ENCODE data around the gene ALX1.

DNA sequence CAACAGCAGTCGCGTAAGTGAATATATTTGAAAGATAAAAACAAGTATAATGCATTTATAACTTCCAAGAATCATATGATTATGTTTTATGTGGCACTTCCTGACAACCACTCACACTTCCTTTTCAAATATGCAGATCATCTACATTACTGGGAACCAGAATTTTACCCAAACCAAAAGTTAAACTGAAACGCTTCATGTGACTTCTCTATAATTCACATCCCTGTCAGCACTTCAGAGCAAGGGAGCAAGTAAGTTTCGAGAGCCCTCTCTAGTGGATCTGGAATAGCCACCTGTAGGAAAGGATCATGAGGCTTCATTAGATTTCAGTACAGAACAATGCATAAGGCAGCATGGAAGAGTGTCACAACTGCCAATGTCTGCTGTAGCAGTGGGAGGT, 13.7 kb upstream of the ALX1 start:
- TF ChIP-seq, protein P1, sequence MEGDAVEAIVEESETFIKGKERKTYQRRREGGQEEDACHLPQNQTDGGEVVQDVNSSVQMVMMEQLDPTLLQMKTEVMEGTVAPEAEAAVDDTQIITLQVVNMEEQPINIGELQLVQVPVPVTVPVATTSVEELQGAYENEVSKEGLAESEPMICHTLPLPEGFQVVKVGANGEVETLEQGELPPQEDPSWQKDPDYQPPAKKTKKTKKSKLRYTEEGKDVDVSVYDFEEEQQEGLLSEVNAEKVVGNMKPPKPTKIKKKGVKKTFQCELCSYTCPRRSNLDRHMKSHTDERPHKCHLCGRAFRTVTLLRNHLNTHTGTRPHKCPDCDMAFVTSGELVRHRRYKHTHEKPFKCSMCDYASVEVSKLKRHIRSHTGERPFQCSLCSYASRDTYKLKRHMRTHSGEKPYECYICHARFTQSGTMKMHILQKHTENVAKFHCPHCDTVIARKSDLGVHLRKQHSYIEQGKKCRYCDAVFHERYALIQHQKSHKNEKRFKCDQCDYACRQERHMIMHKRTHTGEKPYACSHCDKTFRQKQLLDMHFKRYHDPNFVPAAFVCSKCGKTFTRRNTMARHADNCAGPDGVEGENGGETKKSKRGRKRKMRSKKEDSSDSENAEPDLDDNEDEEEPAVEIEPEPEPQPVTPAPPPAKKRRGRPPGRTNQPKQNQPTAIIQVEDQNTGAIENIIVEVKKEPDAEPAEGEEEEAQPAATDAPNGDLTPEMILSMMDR (IDR thresholded peaks at IDR 0.05) = no peak
- no peak for TF ChIP-seq EP300 (IDR thresholded peaks at IDR 0.05; ENCODE audit: low read depth)
